SK-N-SH (cell line): ENCODE results near the gene CELSR2. TPM values are rescaled to one million over a fixed set of nuclear protein-coding genes. Genes with fewer than 3 reads are reported as not detected.

ENCODE experiments used
- CTCF ChIA-PET: fragments of 300-600, 350-600 bp; formaldehyde crosslinking; extraction: SDS; loops from one replicate; lab custom pipeline; 2021; lab: Yijun Ruan, JAX
- POLR2A ChIA-PET: fragments of 350-600 bp; sonication (Branson Sonifier 250); formaldehyde crosslinking; extraction: SDS; loops from one replicate; lab custom pipeline; 2020; ENCODE audit warnings: antibody characterized with exemption, inconsistent platforms; lab: Yijun Ruan, JAX
- DNase-seq: peaks from one replicate; pipeline ENCODE4 v3.0.0; 2012
- H2AFZ ChIP-seq: fragments of 200-600 bp; sonication (generic); 2 replicates; pipeline ENCODE4 v1.8.1; 2016; ENCODE audit warnings: antibody characterized with exemption, mild to moderate bottlenecking, low read depth
- H3F3A ChIP-seq: fragments of 200-600 bp; sonication (generic); replicated peaks from 2 replicates; pipeline ENCODE3; 2016; ENCODE audit warnings: antibody characterized with exemption, mild to moderate bottlenecking; ENCODE audit not compliant: insufficient read depth
- H3K27ac ChIP-seq, 2 experiments: fragments of 200-500 bp in 1 of 2; fragments of 200-600 bp in 1 of 2; sonication (Bioruptor generic) in 1 of 2; sonication (generic), shearing (Covaris generic) in 1 of 2; 2 replicates each; pipeline versions ENCODE4 v1.5.1 to v1.6.1; 2014 to 2016; ENCODE audit warnings: low read depth in 2 of 2, inconsistent platforms in 1 of 2, low read length in 1 of 2, mild to moderate bottlenecking in 1 of 2, mixed read lengths in 1 of 2
- H3K27me3 ChIP-seq: fragments of 200-600 bp; sonication (generic), shearing (Covaris generic); 2 replicates; pipeline ENCODE4 v1.6.1; 2016; ENCODE audit warnings: mixed run types; ENCODE audit not compliant: insufficient read depth
- H3K36me3 ChIP-seq, 2 experiments: fragments of 200-500 bp in 1 of 2; fragments of 200-600 bp in 1 of 2; sonication (Bioruptor generic) in 1 of 2; sonication (generic) in 1 of 2; replicated peaks in 1 of 2; 2 replicates each; pipeline versions ENCODE3 to v1.5.1; 2014 to 2016; ENCODE audit warnings: low read length in 1 of 2, mild to moderate bottlenecking in 1 of 2; ENCODE audit not compliant: insufficient read depth in 2 of 2, control insufficient read depth in 1 of 2
- H3K4me1 ChIP-seq, 2 experiments: fragments of 200-500 bp in 1 of 2; fragments of 200-600 bp in 1 of 2; sonication (Bioruptor generic) in 1 of 2; sonication (generic), shearing (Covaris generic) in 1 of 2; 2 replicates each; pipeline versions ENCODE4 v1.5.1 to v1.6.1; 2014 to 2016; ENCODE audit warnings: low read depth in 1 of 2, low read length in 1 of 2, mixed run types in 1 of 2; ENCODE audit not compliant: insufficient read depth in 2 of 2, control insufficient read depth in 1 of 2
- H3K4me2 ChIP-seq: fragments of 200-600 bp; sonication (generic), shearing (Covaris generic); 2 replicates; pipeline ENCODE4 v1.6.1; 2017; ENCODE audit warnings: mixed run types
- H3K4me3 ChIP-seq, 2 experiments: fragments of 200-500 bp in 1 of 2; fragments of 200-600 bp in 1 of 2; sonication (Bioruptor generic) in 1 of 2; sonication (generic), shearing (Covaris generic) in 1 of 2; 2 replicates each; pipeline versions ENCODE4 v1.5.1 to v1.8.1; 2014 to 2016; ENCODE audit warnings: low read depth in 2 of 2, inconsistent platforms in 1 of 2, low read length in 1 of 2, mild to moderate bottlenecking in 1 of 2, mixed read lengths in 1 of 2, moderate library complexity in 1 of 2
- H3K79me2 ChIP-seq: fragments of 200-600 bp; sonication (generic); 2 replicates; pipeline ENCODE4 v1.8.1; 2017; ENCODE audit warnings: mild to moderate bottlenecking; ENCODE audit not compliant: insufficient read depth
- H3K9ac ChIP-seq: fragments of 200-600 bp; sonication (generic); 2 replicates; pipeline ENCODE4 v1.6.1; 2017; ENCODE audit warnings: mixed run types
- H3K9me2 ChIP-seq: fragments of 200-600 bp; sonication (generic); 2 replicates; pipeline ENCODE4 v1.6.1; 2017; ENCODE audit warnings: mixed run types
- H3K9me3 ChIP-seq: fragments of 200-600 bp; sonication (generic); 2 replicates; pipeline ENCODE4 v1.6.1; 2017; ENCODE audit warnings: mixed run types, mild to moderate bottlenecking, moderate library complexity
- H4K20me1 ChIP-seq: fragments of 200-600 bp; sonication (generic); 2 replicates; pipeline ENCODE4 v1.6.1; 2017; ENCODE audit warnings: mild to moderate bottlenecking, mixed run types; ENCODE audit not compliant: insufficient read depth
- EP300 ChIP-seq, 2 experiments: IDR thresholded peaks; 2 replicates each; pipeline versions ENCODE4 v1.4.0 to v1.6.1; 2012; ENCODE audit warnings: borderline replicate concordance in 1 of 2, low read depth in 1 of 2, low read length in 1 of 2
- EZH2phosphoT487 ChIP-seq: fragments of 200-600 bp; sonication (generic); IDR thresholded peaks from 2 replicates; pipeline ENCODE4 v1.6.1; 2017; ENCODE audit warnings: low read depth, mixed run types, mild to moderate bottlenecking, antibody characterized with exemption, moderate library complexity, borderline replicate concordance
- IRF3 ChIP-seq: fragments of 150-350 bp; IDR thresholded peaks from 2 replicates; pipeline ENCODE4 v1.6.1; 2016; ENCODE audit warnings: mild to moderate bottlenecking, low read depth, low read length
- JUND ChIP-seq: IDR thresholded peaks from 2 replicates; pipeline ENCODE4 v1.4.0; 2012
- POLR2AphosphoS5 ChIP-seq: IDR thresholded peaks from 2 replicates; pipeline ENCODE4 v1.6.1; 2012; ENCODE audit warnings: low read depth, low read length
- REST ChIP-seq: IDR thresholded peaks from 2 replicates; pipeline ENCODE4 v1.6.1; 2012; ENCODE audit warnings: mild to moderate bottlenecking, low read depth, low read length, moderate library complexity
- TAF1 ChIP-seq: IDR thresholded peaks from 2 replicates; pipeline ENCODE4 v1.6.1; 2012; ENCODE audit warnings: low read depth, mild to moderate bottlenecking, low read length, moderate library complexity, borderline replicate concordance
- ZBTB33 ChIP-seq: IDR thresholded peaks from 2 replicates; pipeline ENCODE4 v1.4.0; 2012; ENCODE audit warnings: low read depth, borderline replicate concordance
- WGBS: methylation state at CpG from one replicate; pipeline ENCODE4 v1.1.6; 2017; ENCODE audit warnings: low lambda C conversion rate; 5-methylcytosine and 5-hydroxymethylcytosine counted together
- polyA plus RNA-seq, 3 experiments: library from polyadenylated mRNA; depleted of rRNA; stranded (reverse); fragments of >200 nt; gene quantifications; 2 replicates each; pipeline ENCODE4 v1.2.3, GENCODE V29; 2012

CELSR2 gene
- polyA plus RNA-seq, 1 of the 3 experiments (the other 2 are of a cell fraction): 3.5 TPM

- H3K27ac ChIP-seq: no peak overlapping the region
- H3K9me3 ChIP-seq: no peaks in the 10 kb centered on the region
- DNase-seq: no peak
- ChIA-PET CTCF (interaction anchor here (1.9 kb wide), 1 partner anchor 127 kb away, joined by 6 read pairs; no protein-coding TSS in a partner anchor), POLR2A (no interaction called here)
- no peak overlapping the region for H3K9ac ChIP-seq
- WGBS: 94% methylated on average over 9 of the region's 13 CpGs
- TF ChIP-seq EP300 (IDR thresholded peaks at IDR 0.05; ENCODE audit: borderline replicate concordance in 1 of 2, low read depth in 1 of 2, low read length in 1 of 2): no peak
- TF ChIP-seq POLR2AphosphoS5: no peak
- TF ChIP-seq IRF3: no peak
- TF ChIP-seq TAF1: no peak
- no peak for TF ChIP-seq REST
- no peak for TF ChIP-seq JUND
- no peak for TF ChIP-seq EZH2phosphoT487
- TF ChIP-seq ZBTB33: no peak
- H3K4me2 ChIP-seq: no peak overlapping the region
- no peaks in the 10 kb centered on the region for H4K20me1 ChIP-seq
- no peaks in the 10 kb centered on the region for H3K27me3 ChIP-seq
- H3K79me2 ChIP-seq: no peaks in the 10 kb centered on the region
- peaks cover 15 to 19% of the 10 kb centered on the region in 2 experiments for H3K4me1 ChIP-seq
- peaks cover 8% of the 10 kb centered on the region for H3F3A ChIP-seq
- no peaks in the 10 kb centered on the region for H3K36me3 ChIP-seq
- no peak overlapping the region for H3K4me3 ChIP-seq
- no peaks in the 10 kb centered on the region for H3K9me2 ChIP-seq
- no peak overlapping the region for H2AFZ ChIP-seq
Observed at GRCh38 chr1:109272021-109272799, 22.9 kb downstream of the CELSR2 start.
